GM18868 (cell line): Measurements from ENCODE around the gene ITGAL.

Source experiments
- ATAC-seq: cut with Tn5 transposase; IDR thresholded peaks from one replicate; pipeline ENCODE4 v1.9.1; 2021; ENCODE audit warnings: mild to moderate bottlenecking, moderate library complexity; ENCODE audit not compliant: unreplicated experiment

Gene ITGAL

DNA sequence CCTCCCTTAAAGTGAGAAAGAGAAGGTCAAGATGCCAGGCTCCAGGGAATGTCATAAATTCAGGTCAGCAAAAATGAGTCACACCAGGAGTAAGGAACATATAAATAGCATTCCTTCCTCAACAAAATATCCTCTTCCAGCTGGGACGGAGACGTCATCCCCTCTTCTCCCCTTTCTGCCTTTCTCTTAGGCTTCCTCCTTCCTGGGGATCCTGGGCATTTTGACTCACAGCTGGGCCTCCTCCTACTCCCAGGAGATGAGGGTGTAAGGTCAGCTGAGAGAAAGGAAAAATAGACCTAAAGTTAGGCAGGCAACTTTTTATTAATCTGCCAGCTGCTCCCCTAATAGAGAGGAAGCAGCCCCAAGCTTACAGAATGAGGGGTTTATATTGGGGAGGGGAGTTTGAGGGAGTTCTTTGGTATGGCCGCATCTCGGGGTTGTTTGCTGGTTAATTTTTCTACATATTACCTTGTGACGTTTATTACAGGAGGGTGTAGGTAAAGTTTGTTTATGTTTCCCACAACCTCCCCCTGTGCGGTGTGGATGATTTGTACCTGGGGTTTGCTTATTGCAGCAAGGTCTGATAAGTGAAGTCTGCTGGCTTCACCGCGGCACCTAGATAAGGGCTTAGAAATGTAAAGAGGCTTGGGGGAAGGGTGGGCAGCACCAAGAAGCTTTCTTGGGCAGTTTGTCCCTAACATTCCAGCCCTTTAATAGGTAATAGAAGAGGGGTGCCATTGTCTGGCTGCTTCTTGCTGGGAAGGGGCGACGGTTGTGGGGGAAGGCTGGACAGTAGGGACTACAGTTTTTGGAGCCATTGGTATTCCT, 69.2 kb downstream of the ITGAL start:
- no peak for ATAC-seq

GRCh38 chr16:30543067-30543466, 70.5 kb downstream of the ITGAL start:
- no peak for ATAC-seq

GRCh38 chr16:30546115-30546514, 73.6 kb downstream of the ITGAL start:
- no peak for ATAC-seq

DNA sequence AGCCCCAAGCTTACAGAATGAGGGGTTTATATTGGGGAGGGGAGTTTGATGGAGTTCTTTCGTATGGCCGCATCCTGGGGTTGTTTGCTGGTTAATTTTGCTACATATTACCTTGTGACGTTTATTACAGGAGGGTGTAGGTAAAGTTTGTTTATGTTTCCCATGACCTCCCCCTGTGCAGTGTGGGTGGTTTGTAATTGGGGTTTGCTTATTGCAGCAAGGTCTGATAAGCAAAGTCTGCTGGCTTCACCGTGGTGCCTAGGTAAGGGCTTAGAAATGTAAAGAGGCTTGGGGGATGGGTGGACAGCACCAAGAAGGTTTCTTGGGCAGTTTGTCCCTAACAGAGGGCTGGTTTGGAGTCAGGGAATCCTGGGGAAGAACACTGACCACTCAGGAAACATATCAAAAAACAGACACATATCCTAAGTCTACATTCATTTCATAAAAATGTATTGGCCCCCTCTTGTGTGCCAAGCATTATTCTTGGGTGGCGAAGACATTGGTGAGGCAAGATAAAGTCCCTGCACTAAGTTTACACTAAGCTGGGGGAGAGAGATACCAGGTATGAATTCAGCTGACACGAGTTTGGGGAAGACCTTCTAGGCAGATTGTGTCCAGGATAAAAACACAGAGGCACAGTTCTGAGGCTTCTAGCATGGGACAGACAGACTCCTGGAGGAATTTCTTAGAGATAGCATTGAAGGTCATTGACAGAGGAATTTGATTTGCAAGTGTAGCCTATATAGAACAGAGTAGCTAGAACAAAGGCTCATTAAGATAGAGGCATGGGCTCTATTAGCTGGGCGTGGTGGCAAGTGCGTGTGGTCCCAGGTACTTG, 76.1 kb downstream of the ITGAL start:
- no peak for ATAC-seq

GRCh38 chr16:30551781-30552180, 79.2 kb downstream of the ITGAL start:
- no peak for ATAC-seq

DNA sequence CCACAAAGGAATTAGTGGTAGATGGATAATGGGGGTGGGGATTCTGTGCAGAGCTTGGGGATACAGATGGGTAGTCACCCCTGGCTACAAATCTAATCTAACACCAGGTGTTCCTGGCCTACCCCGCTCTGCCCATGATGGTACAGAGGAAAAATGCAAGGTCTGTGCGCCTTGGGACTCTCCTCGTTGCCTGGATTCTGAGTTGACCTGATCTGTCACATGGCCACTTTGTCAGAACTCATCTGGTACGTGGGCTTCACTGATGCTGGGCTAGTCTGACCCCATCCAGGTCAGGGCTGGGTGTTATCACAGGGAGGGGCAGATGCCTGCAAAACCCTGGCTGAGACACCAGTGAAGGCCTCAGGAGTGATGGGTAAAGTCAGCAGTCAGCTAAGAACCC, 80.4 kb downstream of the ITGAL start:
- no peak for ATAC-seq

- ATAC-seq = no peak
Measured at GRCh38 chr16:30553393-30553899, 80.9 kb downstream of the ITGAL start.

DNA sequence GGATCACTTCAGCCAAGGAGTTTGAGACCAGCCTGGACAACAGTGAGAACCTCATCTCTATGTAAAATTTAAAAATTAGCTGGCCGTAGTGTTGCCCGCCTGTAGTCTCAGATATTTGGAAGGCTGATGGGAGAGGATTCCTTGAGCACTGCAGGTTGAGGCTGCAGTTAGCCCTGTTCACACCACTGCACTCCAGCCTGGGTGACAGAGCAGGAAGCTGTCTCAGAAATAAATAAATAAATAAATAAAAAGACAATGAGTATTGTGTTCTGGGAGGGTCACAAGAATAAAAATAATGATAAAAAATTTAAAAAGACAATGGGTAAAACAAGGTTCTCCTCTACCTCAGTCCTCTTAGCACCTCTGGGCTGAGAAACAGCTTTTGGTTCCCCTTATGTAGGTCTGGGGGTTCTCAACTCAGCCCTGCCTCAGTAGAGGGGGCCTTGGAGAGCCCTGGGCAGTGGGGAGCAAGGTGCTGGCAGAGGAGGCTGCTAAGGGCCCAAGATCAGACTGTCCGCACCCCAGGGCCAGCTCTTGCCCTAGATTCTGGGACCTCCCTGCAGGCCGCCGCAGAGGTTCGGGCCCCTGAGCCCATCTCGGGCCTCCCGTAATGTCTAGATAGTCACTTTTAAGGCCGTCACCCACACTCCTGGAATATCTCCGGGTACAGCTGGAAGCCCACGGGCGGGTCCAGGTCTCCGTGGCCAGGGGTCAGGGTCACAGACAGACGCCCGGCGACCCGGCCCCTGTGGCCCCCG, 82.2 kb downstream of the ITGAL start:
- ATAC-seq = no peak

DNA sequence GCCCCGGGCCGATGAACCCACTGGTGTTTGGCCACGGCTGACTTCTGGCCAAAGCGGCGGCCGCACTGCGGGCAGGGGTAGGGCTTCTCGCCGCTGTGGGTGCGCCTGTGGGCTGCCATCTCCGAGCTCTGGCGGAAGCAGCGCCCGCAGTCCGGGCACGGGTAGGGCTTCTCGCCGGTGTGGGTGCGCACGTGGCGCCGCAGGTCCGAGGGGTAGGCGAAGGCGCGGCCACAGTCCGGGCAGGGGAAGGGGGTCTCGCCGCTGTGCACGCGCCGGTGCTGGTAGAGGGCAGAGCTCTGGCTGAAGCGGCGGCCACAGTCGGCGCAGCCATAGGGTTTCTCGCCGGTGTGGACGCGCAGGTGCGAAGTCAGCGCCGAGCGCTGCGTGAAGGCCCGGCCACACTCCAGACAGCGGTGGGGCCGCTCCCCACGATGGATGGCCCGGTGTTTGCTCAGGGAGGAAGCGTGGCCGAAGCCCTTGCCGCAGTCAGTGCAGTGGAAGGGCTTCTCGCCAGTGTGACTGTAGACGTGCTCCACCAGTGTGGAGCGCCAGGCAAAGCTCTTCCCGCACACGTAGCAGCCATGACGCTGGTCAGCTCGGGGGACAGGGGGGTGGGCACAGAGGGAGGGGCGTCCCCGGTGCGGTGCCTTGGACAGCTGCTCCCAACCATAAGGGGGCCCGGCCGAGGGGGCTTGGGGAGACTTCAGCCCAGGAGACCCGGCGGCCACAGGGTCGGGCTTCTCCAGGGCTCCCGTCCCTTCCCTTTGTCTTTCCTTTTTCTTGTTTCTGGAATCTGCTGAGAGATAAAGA, 83.0 kb downstream of the ITGAL start:
- ATAC-seq = no peak

DNA sequence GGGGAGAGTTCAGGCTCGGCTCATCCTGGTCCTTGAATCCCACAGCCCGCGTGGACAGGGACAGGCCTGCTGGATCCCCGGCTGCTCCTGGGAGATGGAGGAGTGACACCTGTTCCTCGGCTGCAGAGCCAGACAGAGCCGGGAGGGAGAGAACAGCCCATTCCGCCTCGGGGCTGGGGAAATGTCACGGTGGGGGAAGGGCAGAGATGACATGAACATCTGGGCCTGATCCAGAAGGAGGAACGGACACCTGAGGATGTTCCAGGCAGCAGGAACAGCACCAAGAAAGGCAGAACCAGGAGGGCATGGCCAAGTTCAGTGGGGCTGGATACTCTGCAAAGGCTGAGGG, 83.6 kb downstream of the ITGAL start:
- no peak for ATAC-seq

- ATAC-seq = no peak
Measured at GRCh38 chr16:30557707-30557956, 85.1 kb downstream of the ITGAL start.

GRCh38 chr16:30557957-30558788, 85.6 kb downstream of the ITGAL start, which contains the start of gene ZNF764:
Gene ZNF764 (minus strand): TSS chr16:30558374. CDS start chr16:30558182, 192 bp downstream.
- peak; percentile 97 for ATAC-seq

GRCh38 chr16:30558789-30559377, 86.3 kb downstream of the ITGAL start:
- ATAC-seq = no peak

DNA sequence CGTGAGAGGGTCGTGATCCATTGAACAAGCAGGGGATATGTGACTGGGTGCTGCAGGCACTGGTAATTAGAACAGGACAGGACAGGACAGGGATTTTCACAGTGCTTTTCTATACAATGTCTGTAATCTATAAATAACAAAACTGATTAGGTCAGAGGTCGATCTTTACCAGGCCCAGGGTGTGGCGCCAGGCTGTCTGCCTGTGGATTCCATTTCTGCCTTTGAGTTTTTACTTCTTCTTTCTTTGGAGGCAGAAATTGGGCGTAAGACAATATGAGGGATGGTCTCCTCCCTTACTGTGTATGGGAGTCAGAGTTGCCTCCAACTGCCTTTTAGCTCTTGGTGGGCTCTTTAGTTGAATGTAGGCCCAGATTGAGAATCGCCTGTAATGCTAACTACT, 87.1 kb downstream of the ITGAL start:
- ATAC-seq = no peak

DNA sequence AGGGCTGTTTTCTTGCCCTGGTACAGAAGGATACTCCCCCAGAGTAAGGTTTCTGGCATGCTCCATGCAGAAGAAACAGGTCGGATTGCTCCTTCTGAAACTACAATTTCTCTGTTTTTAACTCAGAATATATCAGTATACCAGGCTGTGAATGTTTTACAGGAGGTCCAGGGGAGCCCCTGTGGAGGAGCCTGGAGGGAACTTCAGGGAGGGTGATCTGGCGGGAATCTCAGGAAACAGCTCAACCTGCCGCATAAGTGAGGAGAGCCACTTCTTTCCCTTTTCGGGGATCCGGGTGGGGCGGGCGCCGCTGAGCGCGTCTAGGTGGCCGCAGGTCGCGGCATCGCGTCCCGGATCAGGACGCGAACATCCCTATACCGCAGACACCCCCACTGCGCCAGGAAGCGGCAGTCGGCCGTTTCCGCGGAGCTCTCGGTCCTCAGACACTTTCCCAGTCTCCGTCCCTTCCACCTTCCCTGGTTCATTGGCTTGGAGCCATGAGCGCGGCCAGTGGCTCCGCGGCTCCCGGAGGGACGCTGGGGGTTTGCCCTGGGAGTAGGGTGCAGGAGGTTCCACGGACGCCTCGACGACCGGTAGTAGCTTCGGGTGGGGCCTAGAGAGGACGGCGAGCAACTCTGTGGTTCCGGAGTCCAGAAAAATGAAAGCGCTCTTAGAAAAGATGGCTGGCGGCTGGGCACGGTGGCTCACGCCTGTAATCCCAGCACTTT, 88.7 kb downstream of the ITGAL start:
- ATAC-seq = no peak

DNA sequence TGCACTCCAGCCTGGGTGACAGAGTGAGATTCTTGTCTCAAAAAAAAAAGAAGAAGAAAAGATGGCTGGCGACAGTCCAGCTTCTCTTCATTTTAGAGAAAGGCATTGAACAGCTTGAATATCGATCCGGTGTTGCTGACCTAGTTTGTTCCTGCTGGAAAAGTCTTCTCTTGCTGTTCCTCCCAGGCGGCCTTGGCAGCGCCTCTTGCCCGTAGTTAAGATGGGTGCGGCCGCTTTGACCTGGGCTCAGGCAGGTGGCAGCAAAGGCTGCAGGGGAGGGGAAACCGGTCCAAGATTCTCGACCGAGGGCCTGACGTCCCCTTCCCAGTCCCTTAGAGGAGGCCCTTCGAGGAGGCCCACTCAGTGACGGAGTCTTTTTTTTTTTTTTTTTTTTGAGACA, 89.5 kb downstream of the ITGAL start:
- ATAC-seq = no peak

- ATAC-seq = no peak
Measured at GRCh38 chr16:30565526-30565925, 93.0 kb downstream of the ITGAL start.

GRCh38 chr16:30565984-30566383, 93.4 kb downstream of the ITGAL start:
- no peak for ATAC-seq

GRCh38 chr16:30566531-30566930, 94.0 kb downstream of the ITGAL start:
- no peak for ATAC-seq
